MM.1S (cell line): ENCODE data around the gene MLLT1.

Experiments used
- EZH2 ChIP-seq: fragments of 300-600 bp; sonication (generic); optimal IDR thresholded peaks from 2 replicates; pipeline ENCODE3; 2017; ENCODE audit warnings: low read depth, mild to moderate bottlenecking, antibody characterized with exemption, low read length, mixed read lengths
- EZH2phosphoT487 ChIP-seq: fragments of 300-600 bp; sonication (generic); IDR thresholded peaks from 2 replicates; pipeline ENCODE4 v1.6.1; 2018; ENCODE audit warnings: antibody characterized with exemption, low read length
- TF ChIP-seq, protein P1 (sequence below): fragments of 300-600 bp; sonication (generic); IDR thresholded peaks from 2 replicates; pipeline ENCODE4 v1.5.1; 2016; ENCODE audit warnings: antibody characterized with exemption, low read length, mixed read lengths

DNA sequence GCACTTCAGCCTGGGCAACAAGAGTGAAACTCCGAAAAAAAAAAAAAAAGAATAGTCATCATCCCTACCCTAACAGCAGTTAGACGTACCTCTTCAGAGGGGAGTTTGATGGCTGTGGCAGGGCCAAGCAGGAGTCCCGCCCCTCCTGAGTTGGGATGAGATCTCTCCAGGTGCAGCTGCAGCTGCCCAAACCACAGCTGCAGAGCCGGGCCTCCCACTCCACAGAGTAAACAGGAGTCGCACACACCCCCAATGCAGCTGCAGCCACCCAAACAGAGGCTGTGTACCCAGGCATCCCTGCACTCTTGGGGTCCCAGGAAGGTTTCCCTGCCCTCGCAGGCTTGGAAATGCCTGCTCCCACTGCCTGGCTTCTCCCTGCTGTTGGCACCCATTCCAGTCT is 17.4 kb upstream of the MLLT1 start:
- TF ChIP-seq, protein P1, sequence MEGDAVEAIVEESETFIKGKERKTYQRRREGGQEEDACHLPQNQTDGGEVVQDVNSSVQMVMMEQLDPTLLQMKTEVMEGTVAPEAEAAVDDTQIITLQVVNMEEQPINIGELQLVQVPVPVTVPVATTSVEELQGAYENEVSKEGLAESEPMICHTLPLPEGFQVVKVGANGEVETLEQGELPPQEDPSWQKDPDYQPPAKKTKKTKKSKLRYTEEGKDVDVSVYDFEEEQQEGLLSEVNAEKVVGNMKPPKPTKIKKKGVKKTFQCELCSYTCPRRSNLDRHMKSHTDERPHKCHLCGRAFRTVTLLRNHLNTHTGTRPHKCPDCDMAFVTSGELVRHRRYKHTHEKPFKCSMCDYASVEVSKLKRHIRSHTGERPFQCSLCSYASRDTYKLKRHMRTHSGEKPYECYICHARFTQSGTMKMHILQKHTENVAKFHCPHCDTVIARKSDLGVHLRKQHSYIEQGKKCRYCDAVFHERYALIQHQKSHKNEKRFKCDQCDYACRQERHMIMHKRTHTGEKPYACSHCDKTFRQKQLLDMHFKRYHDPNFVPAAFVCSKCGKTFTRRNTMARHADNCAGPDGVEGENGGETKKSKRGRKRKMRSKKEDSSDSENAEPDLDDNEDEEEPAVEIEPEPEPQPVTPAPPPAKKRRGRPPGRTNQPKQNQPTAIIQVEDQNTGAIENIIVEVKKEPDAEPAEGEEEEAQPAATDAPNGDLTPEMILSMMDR: no peak
- no peak for TF ChIP-seq EZH2
- no peak for TF ChIP-seq EZH2phosphoT487
